DMS79 treated with DMSO at 0.1 percent for 48 hours (cell line): ENCODE measurements around the gene WDR18.
A peak's percentile ranks its signal among the peaks of the same experiment; 100 is the strongest.

Experiments
- DNase-seq: peaks from one replicate; lab custom pipeline; 2025; lab: John Stamatoyannopoulos, UW

WDR18 gene

GRCh38 chr19:964761-965694 lies 19.1 kb upstream of the WDR18 start:
- no peak for DNase-seq

- no peak for DNase-seq
These were observed 17.6 kb upstream of the WDR18 start for GRCh38 chr19:966485-967088.

DNA sequence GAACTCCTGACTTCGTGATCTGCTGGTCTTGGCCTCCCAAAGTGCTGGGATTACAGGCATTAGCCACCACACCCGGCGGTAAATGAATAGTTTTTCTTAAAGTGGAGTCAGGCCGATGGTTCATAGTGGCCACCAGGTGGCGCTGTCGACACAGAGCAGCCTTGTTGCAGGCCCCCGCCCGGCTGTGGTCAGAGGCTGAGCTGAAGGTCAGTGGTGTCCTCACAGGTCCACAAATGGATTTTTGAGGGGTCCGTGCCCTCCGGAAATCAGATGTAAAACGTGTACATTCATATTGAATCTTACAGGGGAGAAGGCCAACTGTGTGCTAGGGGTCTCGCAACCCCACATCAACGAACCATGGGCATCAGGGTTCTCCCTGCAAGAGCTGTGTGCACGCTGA lies 13.4 kb upstream of the WDR18 start:
- DNase-seq, result no peak

DNA sequence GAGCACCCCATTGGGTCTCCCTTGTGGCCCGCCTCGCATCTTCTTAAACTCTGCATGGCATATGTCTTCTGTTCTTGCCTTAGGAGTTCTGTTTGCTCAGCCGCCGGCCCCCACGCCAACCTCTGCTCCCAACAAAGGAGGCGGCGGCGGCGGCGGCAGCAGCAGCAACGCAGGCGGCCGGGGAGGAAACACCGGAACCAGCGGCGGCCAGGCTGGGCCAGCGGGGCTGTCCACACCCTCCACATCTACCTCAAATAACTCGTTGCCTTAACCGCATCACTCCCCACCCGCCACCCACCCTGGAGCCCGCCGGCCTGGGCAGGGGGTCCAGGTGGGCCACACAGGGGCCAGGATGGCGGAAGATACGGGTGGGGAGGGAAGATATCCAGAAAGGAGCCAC lies 12.3 kb upstream of the WDR18 start:
- DNase-seq, result no peak

DNA sequence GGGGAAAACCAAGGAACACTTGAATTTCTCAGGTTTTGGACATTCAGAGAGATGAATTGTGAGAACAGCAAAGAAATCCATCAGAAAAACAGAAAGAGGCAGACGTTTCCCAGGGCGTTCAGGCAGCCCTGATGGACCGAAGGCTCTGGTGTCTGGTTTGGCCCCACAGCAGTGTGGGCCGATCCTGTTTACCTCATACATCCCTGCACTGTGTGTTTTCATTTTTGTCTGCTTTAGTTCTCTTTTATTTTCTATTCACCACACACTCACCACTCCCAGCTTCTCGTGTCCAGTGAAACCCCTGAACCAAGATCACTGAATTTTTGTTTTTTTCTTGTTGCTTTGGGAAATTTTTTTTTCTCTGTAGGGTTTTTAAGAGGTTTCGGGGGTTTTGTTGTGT lies 11.9 kb upstream of the WDR18 start:
- DNase-seq, result no peak

- DNase-seq, result no peak
These were observed 10.2 kb upstream of the WDR18 start for GRCh38 chr19:973726-974563.

DNA sequence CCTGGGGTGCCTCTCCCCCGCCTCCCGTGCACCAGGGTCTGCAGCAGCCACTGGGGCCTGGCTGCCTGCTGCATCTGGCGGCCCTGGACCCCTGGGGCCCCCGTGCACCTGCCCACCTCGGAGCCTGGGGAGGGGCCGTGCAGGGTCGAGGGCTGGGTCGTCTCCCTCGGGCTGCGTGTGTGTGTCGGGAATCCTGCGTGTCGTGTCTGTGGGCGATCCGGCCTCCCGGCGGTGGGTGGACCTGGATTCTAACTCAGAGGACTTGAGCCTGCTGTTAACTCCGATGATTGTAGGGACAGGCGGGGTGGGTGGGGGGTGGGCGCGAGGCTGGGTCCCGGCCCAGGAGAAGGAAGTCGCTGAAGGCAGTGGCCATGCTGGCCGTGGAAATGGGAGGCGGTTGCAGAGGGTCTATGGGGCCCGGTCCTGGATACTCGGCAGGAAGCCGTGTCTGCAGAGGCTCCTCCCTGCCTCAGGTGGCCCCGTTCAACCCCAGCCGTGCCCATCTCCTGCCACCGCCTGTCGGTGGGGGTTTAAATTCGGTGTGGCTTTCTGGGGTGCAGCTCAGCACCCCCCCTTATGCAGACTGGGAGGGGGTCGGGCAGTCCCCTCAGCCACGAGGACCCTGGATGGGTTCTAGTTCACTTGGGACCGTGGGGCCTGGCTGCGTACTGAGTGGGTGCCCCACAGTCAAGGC lies 9.4 kb upstream of the WDR18 start:
- DNase-seq, result no peak

GRCh38 chr19:976476-976875 lies 7.7 kb upstream of the WDR18 start:
- DNase-seq, result no peak

DNA sequence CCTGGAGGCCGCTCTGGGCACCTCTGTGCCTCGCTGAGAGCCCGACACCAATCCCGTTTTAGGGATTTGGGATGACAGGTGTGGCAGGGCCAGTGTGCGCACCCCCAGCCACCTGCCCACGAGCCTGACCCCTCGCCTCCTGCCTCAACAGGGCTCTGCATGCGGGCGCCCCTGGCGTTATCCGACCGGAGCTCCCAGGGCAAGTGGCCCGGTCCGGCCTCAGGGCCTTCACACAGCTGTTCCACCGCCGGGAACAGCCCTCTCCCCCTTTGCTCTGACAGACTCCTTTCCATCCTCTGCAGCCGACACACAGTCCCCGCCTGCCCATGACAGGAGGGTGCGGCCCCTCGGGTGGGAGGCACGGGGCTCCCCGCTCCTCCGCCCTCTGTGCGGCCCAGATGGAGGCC lies 7.1 kb upstream of the WDR18 start:
- DNase-seq, result no peak

GRCh38 chr19:979318-979741 lies 4.8 kb upstream of the WDR18 start:
- DNase-seq, result no peak

- no peak for DNase-seq
These were observed 3.8 kb upstream of the WDR18 start for GRCh38 chr19:980133-980998.

DNA sequence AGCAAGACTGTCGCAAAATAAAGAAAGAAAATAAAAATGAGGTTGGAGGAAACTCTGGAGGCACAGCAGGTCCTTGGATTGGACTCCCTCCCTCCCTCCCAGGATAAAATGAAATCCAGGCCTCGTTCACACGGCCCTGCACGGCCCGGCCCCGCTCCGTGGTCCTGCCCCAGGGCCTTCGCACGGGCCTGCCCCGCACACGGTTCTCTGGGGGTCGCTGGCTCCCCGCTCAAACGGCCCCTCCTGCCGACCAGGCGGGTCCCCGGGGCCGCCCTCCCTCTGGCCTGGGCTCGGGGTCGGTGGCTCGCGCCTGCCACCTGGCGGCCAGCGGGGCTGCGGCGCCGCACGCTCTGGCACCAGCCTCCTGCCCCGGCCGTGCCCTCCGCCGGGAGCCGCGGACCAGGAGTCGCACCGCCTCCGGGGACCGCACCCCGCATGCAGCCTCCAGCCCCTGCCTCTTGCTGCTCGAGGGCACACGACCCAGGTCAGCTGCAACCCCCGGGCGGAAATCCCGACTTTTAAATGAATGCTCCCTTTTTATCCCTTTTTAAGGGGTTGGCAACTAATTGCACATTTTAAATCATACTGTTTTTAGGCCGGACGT lies 1.5 kb upstream of the WDR18 start:
- peak; percentile 40 for DNase-seq

DNA sequence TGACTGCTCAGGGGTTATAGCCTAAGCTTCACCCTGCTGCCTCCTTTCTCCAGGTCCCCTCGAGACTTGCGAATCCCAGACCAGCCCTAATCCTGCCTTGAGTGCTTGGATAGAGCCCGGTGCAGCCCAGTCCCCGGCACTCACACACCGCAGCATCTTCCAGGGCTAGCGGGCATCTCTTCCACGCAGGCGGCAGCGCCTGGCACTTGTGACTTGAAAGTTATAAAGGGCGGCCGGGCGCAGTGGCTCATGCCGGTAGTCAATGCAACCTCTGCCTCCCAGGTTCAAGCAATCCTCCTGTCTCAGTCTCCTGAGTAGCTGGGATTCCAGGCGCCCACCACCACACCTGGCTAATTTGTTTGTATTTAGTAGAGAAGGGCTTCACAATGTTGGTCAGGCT lies 1.9 kb downstream of the WDR18 start:
- DNase-seq, result no peak

DNA sequence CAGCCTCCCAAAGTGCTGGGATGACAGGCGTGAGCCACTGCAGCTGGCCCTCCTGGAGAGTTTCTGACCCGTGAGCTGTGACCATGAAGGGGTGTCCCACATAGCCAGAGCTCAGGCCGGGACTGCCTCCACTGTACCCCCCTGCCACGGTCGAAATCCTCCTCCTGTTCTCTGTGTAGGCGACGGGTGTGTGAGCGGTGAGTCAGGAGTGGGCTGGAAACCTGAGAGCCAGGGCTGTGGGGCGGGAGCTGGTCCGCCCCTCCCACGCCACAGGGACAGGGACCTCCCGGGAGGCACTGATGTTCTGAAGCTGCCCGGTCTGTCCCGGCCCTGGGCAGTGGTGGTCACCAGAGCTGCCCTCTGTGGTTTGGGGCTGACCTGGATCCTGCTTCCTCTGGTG lies 3.9 kb downstream of the WDR18 start:
- no peak for DNase-seq

GRCh38 chr19:988510-988909 lies 4.4 kb downstream of the WDR18 start:
- DNase-seq, result no peak

DNA sequence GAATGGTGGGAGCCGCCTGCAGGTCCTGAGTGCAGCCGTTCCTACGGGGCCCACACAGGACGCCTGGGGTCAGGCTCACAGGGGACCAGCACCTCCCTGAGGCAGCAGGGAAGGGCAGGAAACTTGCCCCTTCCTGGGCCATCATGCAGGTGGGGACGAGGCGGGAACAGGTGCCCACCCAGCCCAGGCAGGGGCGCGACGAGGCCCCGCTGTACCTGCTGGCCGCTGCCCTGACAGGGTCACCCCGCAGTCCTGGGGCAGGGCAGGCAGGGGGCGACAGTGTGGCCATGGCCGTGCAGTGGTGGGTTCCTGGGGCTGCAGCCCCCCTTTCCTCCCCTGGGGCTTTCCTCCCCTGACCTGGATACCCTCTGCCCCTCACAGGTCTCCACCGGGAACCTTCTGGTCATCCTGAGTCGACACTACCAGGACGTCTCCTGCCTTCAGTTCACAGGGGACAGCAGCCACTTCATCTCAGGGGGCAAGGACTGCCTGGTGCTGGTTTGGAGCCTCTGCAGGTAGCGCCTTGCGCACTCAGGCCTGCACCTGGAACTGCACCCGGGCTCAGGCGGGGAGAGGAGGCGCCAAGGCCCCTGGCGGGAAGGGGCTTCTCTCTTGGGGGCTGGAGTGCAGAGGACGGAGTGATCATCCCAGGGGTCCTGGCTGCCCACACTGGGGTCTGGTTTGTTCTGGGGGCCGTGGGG lies 5.4 kb downstream of the WDR18 start:
- DNase-seq, result no peak

- no peak for DNase-seq
These were observed 6.0 kb downstream of the WDR18 start for GRCh38 chr19:990119-990571.

- no peak for DNase-seq
These were observed 6.6 kb downstream of the WDR18 start for GRCh38 chr19:990746-991145.

DNA sequence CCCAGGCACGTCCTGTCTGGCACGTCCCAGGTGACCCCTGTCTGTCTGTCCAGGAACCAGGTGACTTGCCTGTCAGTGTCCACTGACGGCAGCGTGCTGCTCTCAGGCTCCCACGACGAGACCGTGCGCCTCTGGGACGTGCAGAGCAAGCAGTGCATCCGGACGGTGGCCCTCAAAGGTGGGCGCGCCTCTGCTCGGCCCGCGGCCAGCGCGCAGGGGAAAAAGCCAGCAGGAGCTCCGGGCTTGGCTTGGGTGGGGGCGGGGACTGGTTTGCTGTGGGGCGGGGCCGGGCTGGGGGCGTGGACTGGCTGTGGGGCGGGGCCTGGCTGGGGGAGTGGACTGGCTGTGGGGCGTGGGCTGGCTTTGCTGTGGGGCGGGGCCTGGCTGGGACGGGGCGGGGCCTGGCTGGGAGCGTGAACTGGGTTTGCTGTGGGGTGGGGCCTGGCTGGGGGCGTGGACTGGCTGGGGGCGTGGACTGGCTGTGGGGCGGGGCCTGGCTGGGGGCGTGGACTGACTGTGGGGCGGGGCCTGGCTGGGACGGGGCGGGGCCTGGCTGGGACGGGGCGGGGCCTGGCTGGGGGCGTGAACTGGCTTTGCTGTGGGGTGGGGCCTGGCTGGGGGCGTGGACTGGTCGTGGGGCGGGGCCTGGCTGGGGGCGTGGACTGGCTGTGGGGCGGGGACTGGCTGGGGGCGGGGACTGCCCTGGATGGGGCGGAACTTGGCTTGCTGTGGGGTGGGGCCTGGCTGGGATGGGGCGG lies 7.2 kb downstream of the WDR18 start:
- DNase-seq, result no peak
